H1 (cell line): ENCODE data around the gene IYD. TPM values are rescaled to one million over a fixed set of nuclear protein-coding genes. Genes with fewer than 3 reads are reported as not detected.

ENCODE experiments used
- ASH2L ChIP-seq: fragments of 200-600, 300-600 bp; sonication (generic); IDR thresholded peaks from one replicate; pipeline ENCODE4 v1.7.1; 2017; ENCODE audit warnings: low read length
- CEBPB ChIP-seq: IDR thresholded peaks from 2 replicates; pipeline ENCODE4 v1.6.1; 2012; ENCODE audit warnings: low read depth, low read length
- CHD2 ChIP-seq: IDR thresholded peaks from 2 replicates; pipeline ENCODE4 v1.6.1; 2012; ENCODE audit warnings: low read length, improper control_type of control experiment
- EGR1 ChIP-seq: IDR thresholded peaks from 2 replicates; pipeline ENCODE4 v1.6.1; 2011; ENCODE audit warnings: low read depth, low read length, borderline replicate concordance
- MAFK ChIP-seq: IDR thresholded peaks from 2 replicates; pipeline ENCODE4 v1.6.1; 2012; ENCODE audit warnings: low read depth, mild to moderate bottlenecking, improper control_type of control experiment, low read length
- POLR2A ChIP-seq, 2 experiments: IDR thresholded peaks; 1 replicate in 1 of 2; 2 replicates in 1 of 2; pipeline ENCODE4 v1.6.1; 2011; ENCODE audit warnings: low read depth in 2 of 2, low read length in 2 of 2, mild to moderate bottlenecking in 2 of 2; ENCODE audit errors: control extremely low read depth in 1 of 2
- RBBP5 ChIP-seq: IDR thresholded peaks from 2 replicates; pipeline ENCODE4 v1.7.1; 2012; ENCODE audit warnings: low read depth, mild to moderate bottlenecking, inconsistent platforms, low read length, moderate library complexity, borderline replicate concordance
- SIN3A ChIP-seq, 2 experiments: IDR thresholded peaks in 1 of 2; conservative IDR thresholded peaks in 1 of 2; 2 replicates each; pipeline ENCODE4 v1.6.1; 2011 to 2012; ENCODE audit warnings: low read length in 2 of 2, improper control_type of control experiment in 1 of 2, low read depth in 1 of 2, mild to moderate bottlenecking in 1 of 2
- SIX5 ChIP-seq: IDR thresholded peaks from 2 replicates; pipeline ENCODE4 v1.6.1; 2011; ENCODE audit warnings: mild to moderate bottlenecking, low read depth, low read length
- TBP ChIP-seq: IDR thresholded peaks from 2 replicates; pipeline ENCODE4 v1.6.1; 2011; ENCODE audit warnings: low read depth, low read length, improper control_type of control experiment
- ZNF274 ChIP-seq: IDR thresholded peaks from 2 replicates; pipeline ENCODE4 v1.7.0; 2012; ENCODE audit warnings: low read length, borderline replicate concordance; ENCODE audit errors: extremely low read depth
- polyA plus RNA-seq, 7 experiments: library from polyadenylated mRNA; depleted of rRNA in 3 of 7; stranded (reverse) in 5 of 7; unstranded in 2 of 7; fragments of >200 nt in 5 of 7; fragments of 200-250 nt in 2 of 7; gene quantifications; 1 replicate in 5 of 7; 2 replicates in 1 of 7; 4 replicates in 1 of 7; pipeline versions ENCODE4 v1.2.1 to v1.2.3, GENCODE V29; 2011 to 2013; ENCODE audit warnings: missing spikeins in 2 of 7, mixed read lengths in 2 of 7
- total RNA-seq: library from RNA; stranded (reverse); fragmentation: NEBNext Ultra II Directional; extraction: Animal tissue kit (Norgen Biotek cat#: 25700); gene quantifications from 2 replicates; pipeline ENCODE4 v1.2.1, GENCODE V29; 2021
- TF ChIP-seq, protein P1 (sequence below): fragments of 300-600 bp; sonication (generic); IDR thresholded peaks from 2 replicates; pipeline ENCODE4 v1.7.1; 2012; ENCODE audit warnings: low read length, moderate library complexity, mild to moderate bottlenecking, inconsistent platforms; ENCODE audit not compliant: insufficient replicate concordance
- TF ChIP-seq, protein P2 (sequence below): IDR thresholded peaks from 2 replicates; pipeline ENCODE4 v1.6.1; 2011; ENCODE audit warnings: low read depth, mild to moderate bottlenecking, low read length; ENCODE audit not compliant: insufficient read depth

Gene IYD
- total and polyA plus RNA-seq, 2 of the 8 experiments (the other 6 are each of a cell fraction or from before 2014, with no cell fraction given): not detected

DNA sequence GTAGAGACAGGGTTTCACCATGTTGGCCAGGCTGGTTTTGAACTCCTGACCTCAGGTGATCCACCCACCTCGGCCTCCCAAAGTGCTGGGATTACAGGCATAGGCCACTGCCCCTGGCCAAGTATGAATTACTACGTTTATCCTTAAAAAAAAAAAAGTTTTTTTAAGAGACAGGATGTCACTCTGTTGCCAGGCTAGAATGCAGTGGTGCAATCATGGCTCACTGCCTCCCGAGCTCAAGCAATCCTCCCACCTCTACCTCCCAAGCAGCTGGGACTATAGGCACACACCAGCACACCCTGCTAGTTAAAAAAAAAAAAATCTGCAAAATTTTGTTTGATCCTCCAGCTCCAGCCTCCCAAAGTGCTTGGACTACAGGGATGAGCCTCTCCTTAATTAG lies 23.1 kb downstream of the IYD start (continued):
- TF ChIP-seq, protein P1, sequence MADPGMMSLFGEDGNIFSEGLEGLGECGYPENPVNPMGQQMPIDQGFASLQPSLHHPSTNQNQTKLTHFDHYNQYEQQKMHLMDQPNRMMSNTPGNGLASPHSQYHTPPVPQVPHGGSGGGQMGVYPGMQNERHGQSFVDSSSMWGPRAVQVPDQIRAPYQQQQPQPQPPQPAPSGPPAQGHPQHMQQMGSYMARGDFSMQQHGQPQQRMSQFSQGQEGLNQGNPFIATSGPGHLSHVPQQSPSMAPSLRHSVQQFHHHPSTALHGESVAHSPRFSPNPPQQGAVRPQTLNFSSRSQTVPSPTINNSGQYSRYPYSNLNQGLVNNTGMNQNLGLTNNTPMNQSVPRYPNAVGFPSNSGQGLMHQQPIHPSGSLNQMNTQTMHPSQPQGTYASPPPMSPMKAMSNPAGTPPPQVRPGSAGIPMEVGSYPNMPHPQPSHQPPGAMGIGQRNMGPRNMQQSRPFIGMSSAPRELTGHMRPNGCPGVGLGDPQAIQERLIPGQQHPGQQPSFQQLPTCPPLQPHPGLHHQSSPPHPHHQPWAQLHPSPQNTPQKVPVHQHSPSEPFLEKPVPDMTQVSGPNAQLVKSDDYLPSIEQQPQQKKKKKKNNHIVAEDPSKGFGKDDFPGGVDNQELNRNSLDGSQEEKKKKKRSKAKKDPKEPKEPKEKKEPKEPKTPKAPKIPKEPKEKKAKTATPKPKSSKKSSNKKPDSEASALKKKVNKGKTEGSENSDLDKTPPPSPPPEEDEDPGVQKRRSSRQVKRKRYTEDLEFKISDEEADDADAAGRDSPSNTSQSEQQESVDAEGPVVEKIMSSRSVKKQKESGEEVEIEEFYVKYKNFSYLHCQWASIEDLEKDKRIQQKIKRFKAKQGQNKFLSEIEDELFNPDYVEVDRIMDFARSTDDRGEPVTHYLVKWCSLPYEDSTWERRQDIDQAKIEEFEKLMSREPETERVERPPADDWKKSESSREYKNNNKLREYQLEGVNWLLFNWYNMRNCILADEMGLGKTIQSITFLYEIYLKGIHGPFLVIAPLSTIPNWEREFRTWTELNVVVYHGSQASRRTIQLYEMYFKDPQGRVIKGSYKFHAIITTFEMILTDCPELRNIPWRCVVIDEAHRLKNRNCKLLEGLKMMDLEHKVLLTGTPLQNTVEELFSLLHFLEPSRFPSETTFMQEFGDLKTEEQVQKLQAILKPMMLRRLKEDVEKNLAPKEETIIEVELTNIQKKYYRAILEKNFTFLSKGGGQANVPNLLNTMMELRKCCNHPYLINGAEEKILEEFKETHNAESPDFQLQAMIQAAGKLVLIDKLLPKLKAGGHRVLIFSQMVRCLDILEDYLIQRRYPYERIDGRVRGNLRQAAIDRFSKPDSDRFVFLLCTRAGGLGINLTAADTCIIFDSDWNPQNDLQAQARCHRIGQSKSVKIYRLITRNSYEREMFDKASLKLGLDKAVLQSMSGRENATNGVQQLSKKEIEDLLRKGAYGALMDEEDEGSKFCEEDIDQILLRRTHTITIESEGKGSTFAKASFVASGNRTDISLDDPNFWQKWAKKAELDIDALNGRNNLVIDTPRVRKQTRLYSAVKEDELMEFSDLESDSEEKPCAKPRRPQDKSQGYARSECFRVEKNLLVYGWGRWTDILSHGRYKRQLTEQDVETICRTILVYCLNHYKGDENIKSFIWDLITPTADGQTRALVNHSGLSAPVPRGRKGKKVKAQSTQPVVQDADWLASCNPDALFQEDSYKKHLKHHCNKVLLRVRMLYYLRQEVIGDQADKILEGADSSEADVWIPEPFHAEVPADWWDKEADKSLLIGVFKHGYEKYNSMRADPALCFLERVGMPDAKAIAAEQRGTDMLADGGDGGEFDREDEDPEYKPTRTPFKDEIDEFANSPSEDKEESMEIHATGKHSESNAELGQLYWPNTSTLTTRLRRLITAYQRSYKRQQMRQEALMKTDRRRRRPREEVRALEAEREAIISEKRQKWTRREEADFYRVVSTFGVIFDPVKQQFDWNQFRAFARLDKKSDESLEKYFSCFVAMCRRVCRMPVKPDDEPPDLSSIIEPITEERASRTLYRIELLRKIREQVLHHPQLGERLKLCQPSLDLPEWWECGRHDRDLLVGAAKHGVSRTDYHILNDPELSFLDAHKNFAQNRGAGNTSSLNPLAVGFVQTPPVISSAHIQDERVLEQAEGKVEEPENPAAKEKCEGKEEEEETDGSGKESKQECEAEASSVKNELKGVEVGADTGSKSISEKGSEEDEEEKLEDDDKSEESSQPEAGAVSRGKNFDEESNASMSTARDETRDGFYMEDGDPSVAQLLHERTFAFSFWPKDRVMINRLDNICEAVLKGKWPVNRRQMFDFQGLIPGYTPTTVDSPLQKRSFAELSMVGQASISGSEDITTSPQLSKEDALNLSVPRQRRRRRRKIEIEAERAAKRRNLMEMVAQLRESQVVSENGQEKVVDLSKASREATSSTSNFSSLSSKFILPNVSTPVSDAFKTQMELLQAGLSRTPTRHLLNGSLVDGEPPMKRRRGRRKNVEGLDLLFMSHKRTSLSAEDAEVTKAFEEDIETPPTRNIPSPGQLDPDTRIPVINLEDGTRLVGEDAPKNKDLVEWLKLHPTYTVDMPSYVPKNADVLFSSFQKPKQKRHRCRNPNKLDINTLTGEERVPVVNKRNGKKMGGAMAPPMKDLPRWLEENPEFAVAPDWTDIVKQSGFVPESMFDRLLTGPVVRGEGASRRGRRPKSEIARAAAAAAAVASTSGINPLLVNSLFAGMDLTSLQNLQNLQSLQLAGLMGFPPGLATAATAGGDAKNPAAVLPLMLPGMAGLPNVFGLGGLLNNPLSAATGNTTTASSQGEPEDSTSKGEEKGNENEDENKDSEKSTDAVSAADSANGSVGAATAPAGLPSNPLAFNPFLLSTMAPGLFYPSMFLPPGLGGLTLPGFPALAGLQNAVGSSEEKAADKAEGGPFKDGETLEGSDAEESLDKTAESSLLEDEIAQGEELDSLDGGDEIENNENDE: no peak
- no peak for TF ChIP-seq EGR1
- TF ChIP-seq, protein P2, sequence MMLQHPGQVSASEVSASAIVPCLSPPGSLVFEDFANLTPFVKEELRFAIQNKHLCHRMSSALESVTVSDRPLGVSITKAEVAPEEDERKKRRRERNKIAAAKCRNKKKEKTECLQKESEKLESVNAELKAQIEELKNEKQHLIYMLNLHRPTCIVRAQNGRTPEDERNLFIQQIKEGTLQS: no peak
- TF ChIP-seq SIN3A (conservative IDR thresholded peaks at IDR 0.05 in 1 of 2, IDR thresholded peaks at IDR 0.05 in 1 of 2; ENCODE audit: low read depth in 1 of 2, low read length in 2 of 2): no peak
- no peak for TF ChIP-seq RBBP5
- no peak for TF ChIP-seq ASH2L
- TF ChIP-seq ZNF274: no peak
- TF ChIP-seq MAFK: no peak
- TF ChIP-seq POLR2A (IDR thresholded peaks at IDR 0.05; ENCODE audit: control extremely low read depth in 1 of 2, low read depth in 2 of 2, low read length in 2 of 2): no peak
- TF ChIP-seq SIX5: no peak
- TF ChIP-seq CHD2: no peak
- no peak for TF ChIP-seq TBP
- TF ChIP-seq CEBPB: no peak
